Osteocyte (in vitro differentiated cells): Measurements from ENCODE around the gene SIAH3. TPM values are rescaled to one million over a fixed set of nuclear protein-coding genes. Genes with fewer than 3 reads are reported as not detected.

Experiments used
- DNase-seq: peaks from one replicate; pipeline ENCODE4 v3.0.0; 2021; ENCODE audit warnings: mixed read lengths; ENCODE audit not compliant: unreplicated experiment; ENCODE audit errors: extremely low spot score
- H3K27ac Mint-ChIP-seq: one replicate; pipeline ENCODE4 v1.8.0; 2021; ENCODE audit warnings: mild to moderate bottlenecking, mixed read lengths; ENCODE audit not compliant: unreplicated experiment
- H3K27me3 Mint-ChIP-seq: one replicate; pipeline ENCODE4 v1.8.0; 2021; ENCODE audit warnings: mixed read lengths; ENCODE audit not compliant: unreplicated experiment
- H3K36me3 Mint-ChIP-seq: one replicate; pipeline ENCODE4 v1.8.0; 2021; ENCODE audit warnings: mixed read lengths; ENCODE audit not compliant: unreplicated experiment
- H3K4me1 Mint-ChIP-seq: one replicate; pipeline ENCODE4 v1.8.0; 2021; ENCODE audit warnings: mixed read lengths; ENCODE audit not compliant: unreplicated experiment
- H3K4me3 Mint-ChIP-seq: one replicate; pipeline ENCODE4 v1.8.0; 2021; ENCODE audit warnings: mild to moderate bottlenecking, moderate library complexity, mixed read lengths; ENCODE audit not compliant: unreplicated experiment
- H3K9me3 Mint-ChIP-seq: one replicate; pipeline ENCODE4 v1.8.0; 2021; ENCODE audit warnings: mixed read lengths; ENCODE audit not compliant: unreplicated experiment
- total RNA-seq: library from RNA; stranded (reverse); gene quantifications from 2 replicates; pipeline ENCODE4 v1.2.1, GENCODE V29; 2021
- TF ChIP-seq, protein P1 (sequence below): fragments of 200-600 bp; sonication (generic); IDR thresholded peaks from 2 replicates; pipeline ENCODE4 v1.5.0; 2021; ENCODE audit warnings: antibody characterized with exemption, mild to moderate bottlenecking, moderate library complexity

Gene SIAH3
- total RNA-seq, 1 donor from 2014 or later: not detected

DNA sequence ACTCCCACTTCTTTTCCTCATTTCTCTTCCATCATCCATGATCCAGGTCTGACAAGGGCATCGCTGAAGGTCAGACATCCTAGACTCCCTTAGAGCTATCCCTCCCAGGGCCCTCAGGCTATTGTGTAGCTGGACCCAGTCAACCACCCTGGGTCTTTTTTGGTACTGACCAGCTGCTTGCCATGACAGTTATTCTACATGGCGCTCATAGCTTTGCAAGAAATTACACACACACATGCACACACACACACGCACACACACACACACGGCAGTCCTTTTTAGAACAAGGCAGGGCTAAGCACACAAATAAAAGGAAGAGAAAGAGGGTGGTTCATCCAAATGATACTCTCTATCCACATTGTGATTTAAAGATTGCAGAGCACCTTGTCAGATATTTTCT lies 18.3 kb downstream of the SIAH3 start:
- no peaks in the 10 kb centered on the region for H3K9me3 Mint-ChIP-seq
- H3K36me3 Mint-ChIP-seq: no peaks in the 10 kb centered on the region
- H3K4me1 Mint-ChIP-seq: peaks cover 10% of the 10 kb centered on the region
- H3K27ac Mint-ChIP-seq: no peak overlapping the region
- H3K4me3 Mint-ChIP-seq: no peak overlapping the region
- TF ChIP-seq, protein P1, sequence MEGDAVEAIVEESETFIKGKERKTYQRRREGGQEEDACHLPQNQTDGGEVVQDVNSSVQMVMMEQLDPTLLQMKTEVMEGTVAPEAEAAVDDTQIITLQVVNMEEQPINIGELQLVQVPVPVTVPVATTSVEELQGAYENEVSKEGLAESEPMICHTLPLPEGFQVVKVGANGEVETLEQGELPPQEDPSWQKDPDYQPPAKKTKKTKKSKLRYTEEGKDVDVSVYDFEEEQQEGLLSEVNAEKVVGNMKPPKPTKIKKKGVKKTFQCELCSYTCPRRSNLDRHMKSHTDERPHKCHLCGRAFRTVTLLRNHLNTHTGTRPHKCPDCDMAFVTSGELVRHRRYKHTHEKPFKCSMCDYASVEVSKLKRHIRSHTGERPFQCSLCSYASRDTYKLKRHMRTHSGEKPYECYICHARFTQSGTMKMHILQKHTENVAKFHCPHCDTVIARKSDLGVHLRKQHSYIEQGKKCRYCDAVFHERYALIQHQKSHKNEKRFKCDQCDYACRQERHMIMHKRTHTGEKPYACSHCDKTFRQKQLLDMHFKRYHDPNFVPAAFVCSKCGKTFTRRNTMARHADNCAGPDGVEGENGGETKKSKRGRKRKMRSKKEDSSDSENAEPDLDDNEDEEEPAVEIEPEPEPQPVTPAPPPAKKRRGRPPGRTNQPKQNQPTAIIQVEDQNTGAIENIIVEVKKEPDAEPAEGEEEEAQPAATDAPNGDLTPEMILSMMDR: no peak
- peaks cover 7% of the 10 kb centered on the region for H3K27me3 Mint-ChIP-seq
- DNase-seq: peak; percentile 32

DNA sequence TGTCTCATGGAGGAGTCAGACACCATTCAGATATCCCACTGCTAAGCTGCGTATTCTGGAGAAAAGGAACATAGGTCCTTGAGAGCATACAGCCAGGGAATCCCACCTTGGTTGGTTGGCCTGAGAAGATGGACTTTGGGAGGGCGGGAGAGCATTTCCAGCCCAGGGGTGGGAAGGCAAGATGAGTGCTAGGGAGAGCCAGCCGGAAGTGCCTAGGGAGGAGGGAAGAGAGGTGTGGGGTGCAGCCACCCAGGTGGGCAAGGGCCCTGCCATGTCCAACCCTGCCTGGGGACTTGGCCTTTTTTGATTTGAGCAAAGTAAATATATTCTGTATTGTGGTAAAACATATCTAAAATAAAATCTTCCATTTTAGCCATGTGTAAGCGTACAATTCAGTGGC lies 19.7 kb downstream of the SIAH3 start:
- Mint-ChIP-seq H3K4me1 (peaks cover 16% of the 10 kb centered on the region), H3K27ac (no peak overlapping the region), H3K36me3 (no peaks in the 10 kb centered on the region), H3K9me3 (no peaks in the 10 kb centered on the region), H3K4me3 (no peak overlapping the region), H3K27me3 (peaks cover 5% of the 10 kb centered on the region)
- DNase-seq: peak; percentile 49
- TF ChIP-seq, protein P1: no peak

DNA sequence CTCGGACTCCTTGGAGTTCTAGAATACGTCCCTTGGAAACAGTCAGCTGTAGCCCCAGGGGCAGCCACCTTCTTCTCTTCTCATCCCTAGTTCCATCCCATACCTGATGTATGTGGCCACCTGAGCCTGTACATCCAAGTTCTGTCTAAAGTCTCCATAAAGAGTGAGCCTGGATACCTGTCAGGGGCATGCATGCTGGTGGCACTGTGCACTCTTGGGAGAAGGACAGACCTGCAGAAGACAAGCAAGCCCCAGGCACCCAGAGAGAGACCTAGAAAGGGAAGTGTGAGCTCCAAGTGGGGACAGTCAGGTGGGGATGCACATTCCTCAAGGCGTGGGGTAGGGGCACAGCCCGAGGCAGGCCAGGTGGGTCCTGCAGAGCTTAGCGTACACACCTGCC lies 21.4 kb downstream of the SIAH3 start:
- Mint-ChIP-seq H3K27me3 (peaks cover 3% of the 10 kb centered on the region), H3K27ac (no peak overlapping the region)
- TF ChIP-seq, protein P1: no peak

DNA sequence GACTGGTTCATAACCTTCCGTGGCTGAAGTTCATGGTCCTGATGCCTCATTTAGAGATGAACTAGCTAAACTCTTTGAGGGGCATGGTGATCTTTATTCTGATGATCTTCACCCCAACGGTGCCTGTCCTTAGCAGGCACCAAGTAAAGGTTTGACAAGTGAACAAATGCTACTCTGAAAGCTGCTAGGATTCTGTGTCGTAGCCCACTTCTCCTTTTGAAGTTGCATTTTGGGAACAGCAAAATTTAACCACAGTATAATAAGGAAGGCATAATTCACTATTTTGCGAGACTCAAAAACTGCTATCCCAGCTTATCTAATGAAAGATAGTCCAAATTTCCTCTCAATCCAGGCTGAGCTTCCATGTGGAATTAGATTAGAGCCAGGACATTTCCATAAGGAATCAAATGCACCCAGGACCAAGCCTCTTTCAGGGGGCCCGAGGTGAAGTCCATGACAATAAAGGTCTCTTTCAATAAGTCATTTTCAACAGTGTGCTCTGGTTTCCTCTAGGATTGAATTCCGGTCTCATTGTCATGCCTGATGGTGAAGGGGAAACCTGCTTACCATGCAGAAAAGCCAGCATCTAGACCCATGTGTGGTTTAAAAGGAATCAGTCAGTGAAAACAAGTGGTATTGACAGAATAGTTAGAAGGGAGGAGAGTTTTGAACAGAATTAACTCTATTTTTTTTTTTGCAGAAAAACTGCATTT lies 23.1 kb downstream of the SIAH3 start:
- H3K27ac Mint-ChIP-seq: no peak overlapping the region
- H3K27me3 Mint-ChIP-seq: peaks cover 3% of the 10 kb centered on the region
- H3K4me3 Mint-ChIP-seq: no peak overlapping the region
- no peaks in the 10 kb centered on the region for H3K36me3 Mint-ChIP-seq
- peaks cover 7% of the 10 kb centered on the region for H3K4me1 Mint-ChIP-seq
- TF ChIP-seq, protein P1: no peak
- no peaks in the 10 kb centered on the region for H3K9me3 Mint-ChIP-seq
- peak; percentile 17 for DNase-seq

More for the DNA sequence above, 21.4 kb downstream of the SIAH3 start:
- Mint-ChIP-seq H3K4me1 (peaks cover 16% of the 10 kb centered on the region), H3K36me3 (no peaks in the 10 kb centered on the region), H3K9me3 (no peaks in the 10 kb centered on the region), H3K4me3 (no peak overlapping the region)
- peak; percentile 62 for DNase-seq

DNA sequence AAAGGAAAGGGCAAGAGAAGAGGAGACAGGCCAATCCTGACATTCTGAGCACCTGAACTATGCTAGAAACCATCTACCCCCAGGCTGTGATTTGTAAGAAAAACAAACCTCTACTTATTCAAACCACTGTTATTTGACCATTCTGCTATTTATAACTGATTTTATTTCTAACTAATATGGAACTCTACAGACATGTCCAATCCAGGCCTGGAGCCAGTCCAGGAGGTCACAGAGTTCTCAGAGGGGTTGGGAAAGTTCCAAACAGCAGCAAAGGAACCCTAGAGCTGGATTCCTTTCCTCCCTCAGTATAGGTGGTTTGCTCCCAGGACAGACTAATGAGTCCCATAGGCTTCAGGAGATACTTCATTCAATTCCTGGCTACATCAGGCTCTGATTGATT lies 24.2 kb downstream of the SIAH3 start:
- no peaks in the 10 kb centered on the region for H3K9me3 Mint-ChIP-seq
- H3K27ac Mint-ChIP-seq: no peak overlapping the region
- TF ChIP-seq, protein P1: no peak
- DNase-seq: peak; percentile 7
- H3K4me3 Mint-ChIP-seq: no peak overlapping the region
- peaks cover 6% of the 10 kb centered on the region for H3K4me1 Mint-ChIP-seq
- peaks cover 3% of the 10 kb centered on the region for H3K27me3 Mint-ChIP-seq
- no peaks in the 10 kb centered on the region for H3K36me3 Mint-ChIP-seq
